Posterior cingulate gyrus (tissue), 11 donors: Measurements from ENCODE around the gene ACACB.
"Not testable (repeated sequence)": the region's sequence is repeated elsewhere in the genome, so short reads cannot be mapped to it uniquely, and the experiment has no call there.

Experiments
- DNase-seq, 10 donors: peaks; one replicate each; pipeline versions ENCODE4 v3.0.0 to v3.0.0-alpha.2; 2020 to 2021; ENCODE audit warnings: mixed read lengths in 3 of 10
- intact Hi-C: fragments of 100-400 bp; cut with DNase I; formaldehyde crosslinking; loops from one replicate; pipeline ENCODE4 v1.15.1; 2023

Gene ACACB

DNA sequence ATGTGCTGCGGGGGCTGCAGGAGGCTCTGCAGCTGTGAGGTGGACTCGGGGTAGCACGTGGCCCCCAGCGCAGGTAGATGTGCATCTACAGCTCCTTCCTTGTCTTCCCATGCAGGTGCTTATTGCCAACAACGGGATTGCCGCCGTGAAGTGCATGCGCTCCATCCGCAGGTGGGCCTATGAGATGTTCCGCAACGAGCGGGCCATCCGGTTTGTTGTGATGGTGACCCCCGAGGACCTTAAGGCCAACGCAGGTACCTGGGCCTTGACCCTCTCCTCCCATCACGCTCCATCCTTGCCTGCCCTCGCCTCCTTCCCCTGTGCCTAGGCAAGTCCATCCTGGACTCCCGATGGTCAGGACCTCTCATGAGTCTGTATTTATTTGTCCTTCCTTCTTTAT is 51.4 kb downstream of the ACACB start:
- intact Hi-C loops = no loop called here
- peak in 1 of 10 donors; percentile 67 for DNase-seq

DNA sequence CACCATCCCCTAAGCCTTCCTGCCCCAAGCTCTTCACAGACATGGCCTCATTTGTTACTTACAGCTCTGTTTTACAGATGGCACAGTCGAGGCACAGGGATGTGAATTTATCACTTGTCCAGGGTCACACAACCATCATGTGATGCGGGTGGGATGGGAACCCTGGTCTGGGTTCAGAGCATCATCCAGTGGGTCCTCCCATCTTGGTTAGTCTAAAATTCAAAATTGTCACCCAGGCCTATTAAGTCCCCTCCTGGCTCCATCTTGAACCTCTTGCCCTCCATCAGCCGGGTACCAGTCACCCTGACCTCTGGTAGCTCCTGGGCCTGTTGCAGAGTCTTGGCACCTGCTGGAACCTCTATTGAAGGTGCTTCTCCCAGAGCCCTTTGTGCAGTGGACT is 52.9 kb downstream of the ACACB start:
- intact Hi-C loops = no loop called here
- DNase-seq = peak in 1 of 10 donors; percentile 32

- no peak for DNase-seq
- intact Hi-C loops = no loop called here
Measured at GRCh38 chr12:109169686-109170085, 53.3 kb downstream of the ACACB start.

GRCh38 chr12:109170324-109170723 is 53.9 kb downstream of the ACACB start:
- no peak for DNase-seq
- intact Hi-C loops = no loop called here

GRCh38 chr12:109172787-109173186 is 56.4 kb downstream of the ACACB start:
- DNase-seq, intact Hi-C loops: not testable (repeated sequence)

GRCh38 chr12:109173443-109174240 is 57.3 kb downstream of the ACACB start:
- intact Hi-C loops = no loop called here
- DNase-seq = no peak

DNA sequence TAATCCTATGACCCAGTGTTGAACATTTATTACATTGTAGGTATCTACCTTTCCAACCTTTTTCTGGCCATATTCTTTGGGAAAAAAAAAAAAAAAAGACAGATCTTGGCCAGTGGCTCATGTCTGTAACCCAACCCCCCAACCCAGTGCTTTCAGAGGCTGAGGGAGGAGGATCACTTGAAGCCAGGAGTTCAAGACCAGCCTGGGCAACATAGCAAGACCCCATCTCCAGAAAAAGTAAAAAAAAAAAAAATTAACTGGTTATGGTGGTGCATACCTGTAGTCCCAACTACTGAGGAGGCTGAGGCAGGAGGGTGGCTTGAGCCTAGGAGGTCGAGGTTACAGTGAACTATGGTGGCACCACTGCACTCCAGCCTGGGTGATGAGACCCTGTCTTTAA is 58.1 kb downstream of the ACACB start:
- no peak for DNase-seq
- intact Hi-C loops = no loop called here

- intact Hi-C loops = no loop called here
Measured at GRCh38 chr12:109178532-109178931, 62.1 kb downstream of the ACACB start.

DNA sequence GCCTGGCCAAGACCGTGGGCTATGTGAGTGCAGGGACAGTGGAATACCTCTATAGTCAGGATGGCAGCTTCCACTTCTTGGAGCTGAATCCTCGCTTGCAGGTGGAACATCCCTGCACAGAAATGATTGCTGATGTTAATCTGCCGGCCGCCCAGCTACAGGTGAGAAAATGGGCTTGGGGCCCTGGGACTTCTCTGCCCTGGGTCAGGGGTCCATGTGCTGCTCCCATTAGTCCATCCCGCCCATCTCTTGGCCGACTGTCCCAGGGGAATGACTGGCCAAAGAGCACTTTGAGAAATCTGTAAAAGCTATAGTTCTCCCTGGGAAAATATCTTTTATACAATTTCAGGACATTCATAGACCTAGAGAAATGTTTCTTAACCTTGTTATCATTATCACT is 63.5 kb downstream of the ACACB start:
- DNase-seq = no peak
- intact Hi-C loops = no loop called here

More at GRCh38 chr12:109178532-109178931, 62.1 kb downstream of the ACACB start:
- DNase-seq = no peak

DNA sequence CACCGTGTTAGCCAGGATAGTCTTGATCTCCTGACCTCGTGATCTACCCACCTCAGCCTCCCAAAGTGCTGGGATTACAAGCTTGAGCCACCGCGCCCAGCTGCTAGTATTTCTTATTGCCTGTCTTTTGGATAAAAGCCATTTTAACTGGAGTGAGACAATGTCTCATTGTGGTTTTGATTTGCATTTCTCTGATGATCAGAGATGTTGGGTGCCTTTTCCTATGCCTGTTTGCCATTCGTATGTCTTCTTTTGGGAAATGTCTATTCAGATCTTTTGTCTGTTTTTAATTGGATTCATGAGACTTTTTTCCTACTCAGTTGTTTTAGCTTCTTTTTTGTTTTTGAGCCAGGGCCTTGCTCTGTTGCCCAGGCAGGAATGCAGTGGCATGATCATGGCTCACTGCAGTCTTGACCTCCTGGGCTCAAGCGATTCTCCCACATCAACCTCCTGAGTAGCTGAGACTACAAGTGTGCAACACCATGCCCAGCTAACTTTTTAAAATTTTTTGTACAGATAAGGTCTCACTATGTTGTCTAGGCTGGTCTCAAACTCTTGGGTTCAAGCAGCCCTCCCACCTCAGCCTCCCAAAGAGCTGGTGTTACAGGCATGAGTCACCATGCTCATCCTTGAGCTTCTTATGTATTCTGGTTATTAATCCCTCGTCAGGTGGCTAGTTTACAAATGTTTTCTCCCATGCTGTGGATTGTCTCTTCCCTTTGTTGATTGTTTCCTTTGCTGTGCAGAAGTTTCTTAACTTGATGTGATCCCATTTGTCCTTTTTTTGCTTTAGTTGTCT is 65.9 kb downstream of the ACACB start:
- intact Hi-C loops = no loop called here
- no peak for DNase-seq

DNA sequence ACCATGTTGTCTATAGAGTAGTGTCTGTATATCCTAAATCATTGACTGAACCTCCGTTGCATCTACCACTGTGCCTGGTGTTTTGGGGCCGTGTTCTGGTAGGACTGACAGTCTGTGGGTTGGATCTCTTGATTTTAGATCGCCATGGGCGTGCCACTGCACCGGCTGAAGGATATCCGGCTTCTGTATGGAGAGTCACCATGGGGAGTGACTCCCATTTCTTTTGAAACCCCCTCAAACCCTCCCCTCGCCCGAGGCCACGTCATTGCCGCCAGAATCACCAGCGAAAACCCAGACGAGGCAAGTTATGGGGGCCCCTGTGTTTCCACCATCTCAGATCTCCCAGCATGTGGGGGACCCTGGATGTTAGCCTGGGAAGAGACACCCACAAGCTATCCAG is 69.1 kb downstream of the ACACB start:
- intact Hi-C loops = no loop called here
- DNase-seq = peak in 1 of 10 donors; percentile 48

DNA sequence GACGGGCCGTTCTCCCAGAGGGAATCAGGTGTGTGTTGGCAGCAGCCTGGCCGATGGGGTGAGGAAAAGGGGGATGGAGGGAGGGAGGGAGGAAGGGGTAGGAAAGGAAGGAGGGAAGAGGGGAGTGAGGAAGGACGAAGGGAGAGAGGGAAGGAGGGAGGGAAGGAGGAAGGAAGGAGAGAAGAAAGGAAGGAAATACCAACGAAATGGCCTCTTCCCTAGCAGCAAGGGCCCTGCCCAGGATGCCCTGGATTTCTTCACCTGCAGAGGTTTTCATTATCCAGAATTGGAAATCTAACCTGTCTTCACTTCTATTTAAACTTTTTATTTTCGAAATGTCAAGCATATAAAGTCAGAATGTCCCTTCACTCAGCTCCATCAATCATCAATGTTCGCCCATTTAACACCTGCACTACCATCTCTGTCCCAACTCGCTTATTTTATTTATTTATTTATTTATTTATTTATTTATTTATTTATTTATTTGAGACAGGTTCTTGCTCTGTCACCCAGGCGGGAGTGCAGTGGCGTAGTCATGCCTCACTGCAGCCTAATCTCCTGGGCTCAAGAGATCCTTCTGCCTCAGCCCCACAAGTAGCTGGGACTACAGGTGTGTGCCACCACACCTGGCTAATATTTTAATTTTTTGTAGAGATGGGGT is 70.7 kb downstream of the ACACB start:
- peak in 1 of 10 donors; percentile 27 for DNase-seq
- intact Hi-C loops = no loop called here

DNA sequence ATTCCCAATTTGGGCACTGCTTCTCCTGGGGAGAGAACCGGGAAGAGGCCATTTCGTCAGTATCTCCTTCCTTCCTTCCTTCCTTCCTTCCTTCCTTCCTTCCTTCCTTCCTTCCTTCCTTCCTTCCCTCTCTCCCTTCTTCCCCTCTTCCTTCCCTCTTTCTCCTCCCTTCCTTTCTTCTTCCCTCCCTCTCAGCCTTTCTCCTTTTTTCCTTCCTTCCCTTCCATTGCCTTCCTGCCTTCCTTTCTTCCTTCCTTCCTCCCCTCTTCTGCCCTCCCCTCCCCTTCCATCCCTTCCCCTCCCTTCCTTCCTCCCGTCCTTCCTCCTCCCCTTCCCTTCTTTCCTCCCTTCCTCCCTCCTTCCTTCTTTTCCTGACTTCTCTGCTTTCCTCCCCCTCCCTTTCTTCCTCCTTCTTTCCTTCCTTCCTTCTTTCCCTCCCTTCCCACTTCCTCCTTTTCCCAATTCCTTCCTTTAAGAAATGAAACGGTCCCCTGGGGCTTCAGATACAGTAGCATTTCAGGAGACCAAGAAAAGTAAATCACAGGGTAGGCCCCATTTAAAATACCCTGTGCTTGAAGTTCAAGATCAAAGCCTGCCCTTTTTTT is 71.8 kb downstream of the ACACB start:
- intact Hi-C loops = no loop called here
- DNase-seq = no peak

DNA sequence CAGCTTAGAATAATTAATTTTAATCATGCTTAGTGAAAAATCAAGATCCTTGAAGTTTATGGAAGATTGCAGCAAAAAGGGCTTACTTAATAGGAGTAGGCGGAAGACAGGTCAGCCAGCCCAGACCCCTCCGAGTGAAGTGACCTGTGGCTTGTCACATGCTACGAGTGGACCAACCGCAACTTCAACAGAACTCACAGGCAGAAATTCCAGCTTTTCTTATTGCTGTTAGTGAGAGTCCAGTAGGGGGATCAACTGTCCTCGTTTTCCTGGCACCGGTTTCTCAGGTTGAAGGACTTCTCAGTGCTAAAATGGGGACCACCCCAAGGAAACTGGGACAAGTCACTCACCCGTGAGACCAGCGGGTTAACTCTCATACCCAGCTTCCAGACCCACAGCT is 72.9 kb downstream of the ACACB start:
- DNase-seq = peak in 1 of 10 donors; percentile 7
- intact Hi-C loops = no loop called here

GRCh38 chr12:109191621-109192250 is 75.3 kb downstream of the ACACB start:
- intact Hi-C loops = no loop called here
- peak in 1 of 10 donors; percentile 32 for DNase-seq

DNA sequence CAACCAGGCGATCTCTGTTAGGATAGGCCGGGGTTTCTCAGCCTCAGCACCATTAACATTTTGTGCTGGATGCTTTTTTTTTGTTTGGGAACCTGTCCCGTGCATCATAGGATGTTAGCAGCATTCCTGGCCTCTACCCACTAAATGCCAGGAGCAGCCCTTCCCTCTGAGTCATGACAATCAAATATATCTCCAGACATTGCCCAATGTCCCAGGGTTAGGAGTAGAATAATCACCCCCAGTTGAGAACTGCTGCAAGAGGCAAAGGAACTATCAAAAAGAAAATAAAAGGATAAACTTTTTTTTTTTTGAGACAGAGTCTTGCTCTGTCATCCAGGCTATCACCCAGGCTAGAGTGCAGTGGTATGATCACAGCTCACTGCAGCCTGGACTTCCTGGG is 76.0 kb downstream of the ACACB start:
- peak in 1 of 10 donors; percentile 18 for DNase-seq
- intact Hi-C loops = no loop called here

DNA sequence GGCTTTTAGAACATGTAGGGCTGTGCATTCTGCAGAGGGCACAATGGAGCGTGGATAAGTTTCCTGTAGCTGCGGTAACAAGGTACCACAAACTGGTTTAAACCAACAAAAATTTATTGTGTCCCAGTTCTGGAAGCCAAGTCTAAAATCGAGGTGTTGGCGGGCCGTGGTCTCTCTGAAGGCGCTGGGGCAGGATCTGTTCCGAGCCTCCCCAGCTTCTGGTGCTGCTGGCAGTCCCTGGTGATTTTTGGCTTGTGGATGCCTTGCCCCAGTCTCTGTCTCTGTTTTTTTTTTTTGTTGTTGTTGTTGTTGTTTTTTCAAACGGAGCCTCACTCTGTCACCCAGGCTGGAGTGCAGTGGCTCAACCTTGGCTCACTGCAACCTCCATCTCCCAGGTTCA is 77.5 kb downstream of the ACACB start:
- peak in 1 of 10 donors; percentile 53 for DNase-seq
- intact Hi-C loops = no loop called here

GRCh38 chr12:109196332-109196731 is 79.9 kb downstream of the ACACB start:
- intact Hi-C loops = no loop called here
- no peak for DNase-seq

GRCh38 chr12:109197327-109197726 is 80.9 kb downstream of the ACACB start:
- DNase-seq = peak in 1 of 10 donors; percentile 35
- intact Hi-C loops = no loop called here

DNA sequence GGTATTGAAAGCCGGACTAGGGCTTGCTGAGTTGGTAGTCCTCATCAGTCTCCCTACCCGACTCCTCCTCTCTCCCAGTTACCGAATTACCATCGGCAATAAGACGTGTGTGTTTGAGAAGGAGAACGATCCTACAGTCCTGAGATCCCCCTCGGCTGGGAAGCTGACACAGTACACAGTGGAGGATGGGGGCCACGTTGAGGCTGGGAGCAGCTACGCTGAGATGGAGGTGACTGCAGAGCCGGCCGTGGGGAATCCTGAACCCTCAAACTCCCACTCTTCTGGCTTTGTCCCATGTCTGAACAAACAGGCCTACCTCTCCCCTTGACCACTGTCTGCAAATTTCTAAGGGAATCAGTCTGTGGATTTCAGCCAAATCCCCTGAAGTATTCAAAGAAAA is 82.9 kb downstream of the ACACB start:
- DNase-seq = peak in 1 of 10 donors; percentile 61
- intact Hi-C loops = no loop called here
